Ovary (tissue), 3 donors: Measurements from ENCODE around the gene EFCAB14.
"Not testable (repeated sequence)": the region's sequence is repeated elsewhere in the genome, so short reads cannot be mapped to it uniquely, and the experiment has no call there.

Experiments
- EP300 ChIP-seq: sonication (generic); formaldehyde crosslinking; IDR thresholded peaks from one replicate; pipeline ENCODE4 v1.6.1; 2017; ENCODE audit warnings: antibody characterized with exemption
- POLR2A ChIP-seq: fragments of 450-650 bp; IDR thresholded peaks from one replicate; pipeline ENCODE4 v1.6.1; 2017; ENCODE audit warnings: antibody characterized with exemption, mild to moderate bottlenecking, moderate library complexity
- TF ChIP-seq, protein P1 (sequence below), 3 donors: fragments of 450-650 bp in 2 of 3; fragments of 200-600 bp in 1 of 3; IDR thresholded peaks; one replicate each; pipeline versions ENCODE4 v1.5.1 to v1.8.0; 2016 to 2022; ENCODE audit warnings: antibody characterized with exemption in 3 of 3, mild to moderate bottlenecking in 1 of 3
- donor health status: DM: no; HTN: no; CAD: no.

DNA sequence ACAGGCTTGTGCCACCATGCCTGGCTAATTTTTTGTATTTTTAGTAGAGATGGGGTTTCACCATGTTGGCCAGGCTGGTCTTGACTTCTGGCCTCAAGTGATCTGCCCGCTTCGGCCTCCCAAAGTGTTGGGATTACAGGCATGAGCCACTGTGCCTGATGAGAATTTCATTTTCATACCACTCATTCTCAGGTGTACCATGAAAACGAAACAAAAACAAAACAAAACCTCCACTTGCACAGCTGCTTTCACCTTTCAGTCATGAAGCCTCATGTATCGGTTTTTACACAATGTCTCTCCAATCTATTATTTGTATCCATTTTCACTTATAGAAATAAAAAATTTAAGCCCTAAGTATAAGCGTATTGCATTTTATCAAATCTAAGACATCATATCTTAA, 58.8 kb downstream of the EFCAB14 start:
- not testable (repeated sequence) for TF ChIP-seq POLR2A, EP300
- TF ChIP-seq, protein P1, sequence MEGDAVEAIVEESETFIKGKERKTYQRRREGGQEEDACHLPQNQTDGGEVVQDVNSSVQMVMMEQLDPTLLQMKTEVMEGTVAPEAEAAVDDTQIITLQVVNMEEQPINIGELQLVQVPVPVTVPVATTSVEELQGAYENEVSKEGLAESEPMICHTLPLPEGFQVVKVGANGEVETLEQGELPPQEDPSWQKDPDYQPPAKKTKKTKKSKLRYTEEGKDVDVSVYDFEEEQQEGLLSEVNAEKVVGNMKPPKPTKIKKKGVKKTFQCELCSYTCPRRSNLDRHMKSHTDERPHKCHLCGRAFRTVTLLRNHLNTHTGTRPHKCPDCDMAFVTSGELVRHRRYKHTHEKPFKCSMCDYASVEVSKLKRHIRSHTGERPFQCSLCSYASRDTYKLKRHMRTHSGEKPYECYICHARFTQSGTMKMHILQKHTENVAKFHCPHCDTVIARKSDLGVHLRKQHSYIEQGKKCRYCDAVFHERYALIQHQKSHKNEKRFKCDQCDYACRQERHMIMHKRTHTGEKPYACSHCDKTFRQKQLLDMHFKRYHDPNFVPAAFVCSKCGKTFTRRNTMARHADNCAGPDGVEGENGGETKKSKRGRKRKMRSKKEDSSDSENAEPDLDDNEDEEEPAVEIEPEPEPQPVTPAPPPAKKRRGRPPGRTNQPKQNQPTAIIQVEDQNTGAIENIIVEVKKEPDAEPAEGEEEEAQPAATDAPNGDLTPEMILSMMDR (IDR thresholded peaks at IDR 0.05), result not testable (repeated sequence)
